Stimulated activated CD8-positive, alpha-beta memory T cell treated with anti-CD3 and anti-CD28 coated beads, Interleukin-7, amount 100 ng/mL, for 4 hours (primary cell): ENCODE results near the gene PCGF5.

Experiments used
- DNase-seq, 2 donors: peaks; one replicate each; pipeline ENCODE4 v3.0.0-alpha.2; 2020; ENCODE audit warnings: low read depth in 2 of 2

The PCGF5 gene

DNA sequence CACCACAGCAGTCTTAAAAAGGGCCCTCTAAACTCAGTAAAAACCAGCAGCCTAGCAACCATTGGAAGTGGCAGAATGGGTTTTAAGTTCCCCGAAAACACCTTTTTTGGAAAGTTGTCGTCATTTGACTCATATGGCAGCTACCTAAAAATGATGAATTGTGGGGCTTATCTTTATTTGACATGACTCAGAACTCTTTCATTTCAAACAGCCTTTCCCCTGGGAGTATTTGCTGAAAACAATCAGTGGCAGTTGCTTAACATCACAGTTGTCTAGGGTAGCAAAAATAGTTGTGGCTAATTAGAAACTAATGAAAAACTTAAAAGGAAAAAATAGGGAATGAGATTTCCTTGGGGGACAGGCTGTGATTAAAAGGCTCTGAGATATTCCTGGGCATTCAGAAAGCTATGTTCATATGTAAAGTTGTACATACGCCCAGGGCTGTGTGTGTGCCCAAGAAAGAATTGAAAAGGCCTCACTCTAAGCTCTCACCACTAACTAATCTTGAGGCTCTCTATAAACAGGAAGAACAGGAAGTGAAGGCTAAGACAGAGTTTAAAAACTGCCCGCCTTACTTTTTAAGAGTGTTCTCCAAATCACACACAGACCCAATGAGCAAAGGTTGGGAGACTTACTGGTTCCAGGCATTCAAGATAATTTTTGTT is 108.0 kb downstream of the PCGF5 start:
- DNase-seq = no peak
